ENCODE results near the gene POGZ.

- no peak for TF ChIP-seq CTCF (IDR thresholded peaks at IDR 0.05)
- TF ChIP-seq POLR2A (IDR thresholded peaks at IDR 0.05) = no peak
Observed at GRCh38 chr1:151406176-151406575, 53.1 kb downstream of the POGZ start.
